NCI-H69 (cell line): ENCODE measurements around the gene LHFPL6.
A peak's percentile ranks its signal among the peaks of the same experiment; 100 is the strongest.

Experiments
- DNase-seq: peaks from one replicate; lab custom pipeline; 2025; lab: John Stamatoyannopoulos, UW

Gene LHFPL6

DNA sequence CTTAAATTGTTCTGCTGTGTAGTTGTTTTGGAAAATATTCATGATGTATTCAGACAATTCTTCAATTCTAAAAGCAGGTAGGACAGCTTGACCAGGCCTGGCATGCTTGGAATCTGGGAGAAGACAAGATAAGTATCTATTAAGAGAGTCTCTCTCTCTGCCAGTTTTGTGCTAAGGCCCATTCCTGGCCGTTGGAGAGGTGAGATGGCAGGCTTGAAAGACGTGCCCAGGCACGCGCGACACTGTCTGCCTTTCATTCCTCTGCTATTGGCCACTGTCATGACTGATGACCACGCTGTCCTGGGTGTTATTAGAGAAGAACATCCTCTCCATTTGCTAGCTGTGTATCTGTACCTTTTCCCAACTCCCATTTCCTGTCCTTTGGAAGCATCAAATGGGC is 90.3 kb downstream of the LHFPL6 start:
- DNase-seq = peak; percentile 41

DNA sequence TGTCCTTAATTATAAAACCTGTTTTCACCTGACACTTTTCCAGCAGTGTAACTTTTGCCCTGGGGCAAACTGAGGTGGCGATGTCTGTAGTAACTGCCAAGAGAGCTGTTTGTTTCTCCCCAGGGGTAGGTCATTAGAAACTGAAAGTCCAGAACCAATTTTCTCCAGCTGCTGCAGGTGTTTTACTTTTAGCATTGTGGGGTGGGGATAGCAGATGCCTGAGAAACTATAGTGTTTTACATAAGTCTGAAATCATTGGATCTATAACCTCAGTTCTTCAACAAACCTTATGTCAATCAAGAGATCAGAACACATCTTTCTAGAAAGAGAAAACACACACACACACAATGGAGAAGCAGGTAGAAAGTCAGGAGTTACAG is 92.7 kb downstream of the LHFPL6 start:
- peak; percentile 95 for DNase-seq

DNA sequence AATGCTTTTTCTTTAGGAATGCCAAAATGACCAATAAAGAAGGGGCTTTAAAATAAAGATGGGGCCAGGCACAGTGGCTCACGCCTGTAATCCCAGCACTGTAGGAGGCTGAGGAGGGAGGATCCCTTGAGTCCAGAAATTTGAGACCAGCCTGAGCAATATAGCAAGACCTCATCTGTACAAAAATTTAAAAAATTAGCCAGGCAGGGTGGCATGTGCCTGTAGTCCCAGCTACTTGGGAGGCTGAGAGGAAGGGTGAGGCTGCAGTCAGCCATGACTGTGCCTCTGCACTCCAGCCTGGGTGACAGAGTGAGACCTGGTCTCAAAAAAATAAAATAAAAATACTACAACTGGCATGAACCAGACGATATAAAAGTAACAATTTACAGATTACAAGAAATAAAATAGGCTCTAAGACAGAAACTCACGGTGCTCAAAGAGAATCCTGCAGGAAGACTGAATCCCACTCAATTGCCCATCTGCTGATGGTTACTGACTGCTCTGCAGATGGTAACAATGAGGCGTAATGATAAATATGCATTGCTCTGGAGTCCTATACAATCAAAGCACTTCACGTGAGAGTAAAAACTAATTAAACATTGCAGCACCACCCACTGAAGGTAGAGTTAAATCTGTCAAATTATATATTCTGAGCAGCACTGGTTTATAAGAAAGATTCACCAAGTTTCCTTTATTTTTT is 93.2 kb downstream of the LHFPL6 start:
- DNase-seq = peak; percentile 95

DNA sequence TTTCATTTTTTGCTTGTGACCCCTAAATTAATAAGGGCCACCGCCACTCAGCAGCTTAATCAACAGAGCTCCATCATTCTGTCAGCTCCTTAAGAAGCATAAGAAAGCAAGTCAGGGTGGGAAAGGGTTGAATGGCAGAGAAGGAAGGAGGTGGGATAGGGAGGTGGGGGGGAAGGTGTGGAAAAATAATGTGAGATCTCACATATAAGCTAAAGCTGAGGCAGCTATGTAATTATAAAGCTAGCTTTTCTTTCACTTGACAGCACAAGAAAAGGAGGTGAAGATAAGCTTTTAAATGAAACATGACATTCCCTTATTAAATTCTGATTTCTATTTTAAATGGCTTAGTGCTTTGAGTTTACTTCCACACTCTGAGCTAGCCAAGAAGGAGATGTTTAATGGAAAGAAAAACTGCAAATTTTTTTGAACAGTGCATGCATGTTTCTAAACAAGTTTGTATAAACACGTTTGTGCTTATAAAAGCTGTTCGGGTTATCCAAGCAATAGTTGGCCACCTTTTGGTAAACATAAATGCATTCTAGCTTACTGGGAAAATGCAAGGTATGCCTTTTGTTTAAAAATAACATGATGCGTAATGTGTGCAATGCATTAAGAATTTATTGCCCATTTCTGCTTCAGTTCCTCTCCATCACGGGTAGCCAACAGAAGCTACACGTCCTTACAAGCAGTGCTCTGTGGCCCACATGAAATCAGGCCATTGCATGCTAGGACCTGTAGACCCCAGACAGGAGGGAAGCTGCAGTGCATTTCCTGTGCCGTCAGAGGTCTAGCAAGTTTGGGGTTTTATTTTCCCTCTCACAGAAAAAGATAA is 96.2 kb downstream of the LHFPL6 start:
- peak; percentile 4 for DNase-seq

DNA sequence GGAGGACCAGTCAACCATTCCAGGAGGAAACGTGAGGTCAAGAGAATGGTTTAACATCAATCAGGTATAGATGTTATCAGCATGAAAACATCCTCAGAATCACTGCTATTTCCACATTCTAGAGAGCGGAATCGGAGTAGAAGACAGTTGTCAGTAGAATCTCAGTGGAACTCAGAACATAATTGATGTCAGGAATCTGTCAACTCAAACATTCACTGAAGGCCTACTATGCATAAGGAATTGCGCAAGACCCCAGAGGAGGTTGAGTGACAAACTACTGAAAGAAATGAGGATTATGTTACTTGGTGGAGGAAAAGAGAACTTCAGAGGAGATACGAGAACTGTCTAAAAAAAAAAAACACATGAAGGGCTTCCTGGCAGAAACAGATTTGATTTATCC is 97.8 kb downstream of the LHFPL6 start:
- DNase-seq = no peak

DNA sequence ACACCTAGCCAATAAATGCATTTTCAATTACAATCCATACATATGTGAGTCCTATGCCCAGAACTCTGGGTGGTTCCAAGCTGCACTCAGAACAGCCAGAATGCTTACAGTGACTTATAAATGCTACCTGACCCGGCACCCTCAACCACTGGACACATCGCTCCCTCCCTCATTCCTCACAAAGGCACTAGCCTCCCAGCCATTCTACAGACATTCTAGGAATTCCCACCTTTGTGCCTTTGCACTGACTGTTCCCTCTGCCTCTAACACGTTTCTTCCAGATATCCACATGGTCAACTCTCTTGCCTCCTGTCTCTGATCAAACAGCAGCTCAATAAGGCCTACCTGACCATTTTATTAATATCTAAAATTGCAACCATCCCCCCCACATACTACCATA is 99.9 kb downstream of the LHFPL6 start:
- no peak for DNase-seq

DNA sequence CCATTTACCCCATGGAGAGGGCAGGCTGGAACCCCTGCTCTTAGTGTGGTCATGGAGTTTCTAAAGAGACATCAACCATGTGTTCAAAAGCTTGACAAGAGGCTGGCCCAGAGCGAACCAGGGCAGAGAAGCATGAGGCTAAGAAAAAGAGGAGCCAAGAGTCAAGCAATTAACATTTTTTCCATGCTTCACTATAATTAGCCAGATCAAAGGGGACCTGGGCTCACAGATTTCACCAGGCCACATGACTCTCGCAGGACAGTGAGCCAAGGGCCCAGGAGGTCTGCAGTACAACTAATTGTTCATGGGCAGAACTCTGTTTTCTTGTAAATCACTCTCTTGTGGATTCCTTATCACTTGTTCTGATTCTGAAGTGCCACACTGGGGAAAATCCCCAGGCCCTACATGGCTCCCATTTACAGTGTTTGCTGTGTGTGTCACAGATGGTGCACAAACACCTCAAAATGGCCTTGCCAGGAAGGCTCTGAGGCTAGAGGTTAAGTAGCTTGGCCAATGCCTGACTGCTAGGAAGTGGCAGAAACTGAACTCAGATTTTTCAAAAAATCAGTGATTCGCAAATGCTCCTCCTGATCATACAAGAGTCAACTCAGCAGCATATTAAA is 101.2 kb downstream of the LHFPL6 start:
- peak; percentile 80 for DNase-seq

DNA sequence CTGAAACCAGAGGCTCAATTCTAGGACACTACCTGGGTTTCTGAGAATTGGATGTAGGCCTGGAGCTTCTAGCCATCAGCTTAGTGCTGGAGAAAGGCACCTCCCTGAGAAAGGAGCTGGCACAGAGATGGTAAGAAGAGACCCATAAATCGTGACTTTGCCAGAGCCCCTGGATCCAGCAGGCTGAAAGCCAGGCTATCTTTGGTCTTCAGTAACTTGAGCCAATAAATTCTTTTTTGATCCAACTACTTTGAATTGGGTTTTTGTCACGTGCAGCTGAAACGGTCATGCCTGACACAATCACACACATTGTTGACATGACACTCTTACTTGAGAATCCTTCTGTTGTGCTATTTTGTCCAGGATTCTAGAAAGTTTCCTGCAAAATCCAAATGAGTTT is 103.4 kb downstream of the LHFPL6 start:
- DNase-seq = no peak

DNA sequence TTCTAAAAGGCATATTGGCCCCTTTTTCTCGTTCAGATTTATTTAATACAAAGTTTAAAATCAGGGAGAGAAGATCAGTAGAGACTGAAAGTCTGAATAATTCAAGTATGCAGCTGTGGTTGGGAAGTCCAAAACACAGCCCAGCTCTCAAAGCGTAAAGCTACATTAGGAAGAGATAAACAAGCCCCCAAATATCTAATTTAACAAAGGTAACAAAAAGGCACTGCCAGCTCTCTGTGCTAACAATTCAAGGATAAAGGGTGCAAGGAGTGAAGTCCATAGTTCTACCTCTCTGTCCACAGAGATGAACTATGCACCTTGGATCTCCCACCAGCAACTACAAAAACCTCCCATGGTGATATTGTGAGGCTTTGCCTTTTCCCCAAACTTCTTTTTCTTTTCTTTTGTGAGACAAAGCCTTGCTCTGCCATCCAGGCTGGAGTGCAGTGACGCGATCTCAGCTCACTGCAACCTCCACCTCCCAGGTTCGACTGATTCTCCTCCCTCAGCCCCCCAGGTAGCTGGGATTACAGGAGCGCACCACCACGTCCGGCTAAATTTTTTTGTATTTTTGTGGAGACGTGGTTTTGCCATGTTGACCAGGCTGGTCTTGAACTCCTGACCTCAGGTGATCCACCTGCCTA is 104.4 kb downstream of the LHFPL6 start:
- peak; percentile 30 for DNase-seq

DNA sequence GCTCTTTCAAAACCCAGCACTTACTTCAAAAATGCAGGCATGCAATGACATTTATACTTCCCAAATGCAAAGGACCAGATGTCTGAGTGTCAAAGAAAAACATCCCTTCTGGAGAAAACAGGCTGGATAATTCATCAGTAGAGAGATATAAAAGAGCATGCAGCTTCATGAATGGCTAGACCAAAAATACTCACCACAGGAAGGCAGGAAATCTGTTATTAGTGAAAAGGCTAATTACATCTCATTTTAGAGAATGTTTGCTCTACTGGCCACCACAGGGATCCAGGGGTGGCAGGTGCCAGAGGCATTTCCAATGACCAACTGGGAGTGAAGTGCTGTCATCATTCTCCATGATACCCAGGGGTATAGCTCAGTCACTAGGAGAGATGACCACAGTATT is 106.5 kb downstream of the LHFPL6 start:
- peak; percentile 94 for DNase-seq

DNA sequence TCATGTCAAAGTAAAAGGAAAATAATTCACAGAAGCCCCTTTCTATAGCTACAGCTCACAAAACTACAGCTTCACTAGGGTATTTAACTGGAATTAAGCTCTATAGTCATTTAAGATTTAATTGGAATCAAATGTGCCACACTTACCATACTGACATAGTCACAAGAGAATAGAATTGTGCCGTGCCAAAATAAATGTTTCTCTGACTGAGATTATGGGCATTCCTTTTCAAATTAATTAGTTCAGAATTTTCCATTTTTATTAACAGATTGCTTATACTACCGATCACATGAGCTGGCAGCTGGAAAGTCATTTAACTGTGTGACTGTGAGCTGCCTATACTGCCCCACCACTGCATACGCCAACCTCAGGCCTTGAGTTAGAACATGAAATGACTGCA is 108.4 kb downstream of the LHFPL6 start:
- DNase-seq = no peak

DNA sequence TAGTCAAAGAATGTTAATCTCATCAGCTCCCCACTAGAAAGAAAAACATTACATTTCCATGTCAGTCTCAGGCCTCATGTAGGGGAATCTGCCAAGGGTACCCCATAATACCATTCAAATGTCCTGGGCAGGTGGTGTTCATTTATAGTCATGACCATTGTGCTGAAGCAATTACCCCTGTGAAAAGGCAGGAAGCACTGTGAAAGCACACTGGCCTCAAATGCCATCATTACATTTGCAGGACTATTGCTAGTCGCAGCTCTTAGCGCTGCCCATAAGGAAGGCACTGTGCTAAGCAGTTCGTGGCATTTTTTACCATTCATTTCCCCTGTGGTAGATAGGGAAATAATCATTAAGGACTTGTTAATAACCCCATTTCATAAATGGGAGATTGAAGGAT is 109.0 kb downstream of the LHFPL6 start:
- DNase-seq = peak; percentile 67

DNA sequence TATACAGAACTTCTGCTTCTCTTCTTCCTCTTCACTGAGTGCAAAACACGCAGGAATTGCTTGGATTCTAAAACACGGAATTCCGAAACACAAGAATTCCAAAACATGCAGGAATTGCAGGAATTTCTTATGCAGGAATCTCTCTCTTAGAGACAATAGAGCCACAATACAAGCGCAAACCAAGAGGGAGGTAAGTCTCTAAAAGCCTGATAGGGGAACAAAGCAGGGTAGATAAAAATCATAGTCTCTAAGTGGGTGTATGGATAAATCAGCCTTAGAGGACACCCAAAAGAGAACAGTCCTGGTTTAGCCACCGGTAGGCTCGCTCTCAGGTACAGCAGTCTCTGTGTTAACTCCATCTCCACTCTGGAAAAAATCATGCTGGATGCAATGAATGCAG is 112.9 kb downstream of the LHFPL6 start:
- no peak for DNase-seq

DNA sequence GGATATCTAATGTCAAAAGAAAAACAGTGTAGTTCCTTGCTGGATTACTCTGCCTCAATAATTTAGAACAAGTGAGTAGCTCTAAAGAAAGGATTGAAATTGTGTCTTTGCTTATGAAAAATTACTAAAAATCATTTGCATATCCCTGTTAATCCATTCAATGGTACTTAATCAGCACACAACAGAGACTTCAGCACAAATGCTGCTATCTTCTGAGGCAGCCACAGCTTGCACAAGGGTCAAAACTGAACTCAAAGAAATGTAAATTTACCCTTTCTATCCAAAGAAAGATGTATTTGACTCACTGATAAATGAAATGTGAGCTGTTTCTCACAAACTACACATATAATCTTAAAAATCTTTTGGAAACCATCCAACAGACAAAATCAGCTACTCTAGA is 116.2 kb downstream of the LHFPL6 start:
- DNase-seq = no peak

DNA sequence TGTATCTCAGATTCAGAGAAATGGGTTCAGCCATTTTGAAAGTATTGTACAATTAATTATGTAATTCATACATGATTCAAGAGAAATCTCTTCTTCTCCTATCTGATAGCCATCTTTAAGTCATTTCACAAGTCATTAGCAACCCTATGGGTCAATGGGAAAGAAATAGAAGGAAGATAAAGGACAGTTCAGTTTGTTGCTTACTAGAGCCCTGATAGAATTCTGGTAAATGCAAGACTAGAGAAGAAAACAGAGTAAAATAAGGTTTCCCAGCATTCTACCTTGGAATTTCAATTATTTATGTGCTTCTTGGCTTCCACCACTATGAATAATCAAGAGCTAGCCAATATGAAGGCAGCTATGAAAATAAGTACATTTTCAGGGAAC is 117.7 kb downstream of the LHFPL6 start:
- no peak for DNase-seq

DNA sequence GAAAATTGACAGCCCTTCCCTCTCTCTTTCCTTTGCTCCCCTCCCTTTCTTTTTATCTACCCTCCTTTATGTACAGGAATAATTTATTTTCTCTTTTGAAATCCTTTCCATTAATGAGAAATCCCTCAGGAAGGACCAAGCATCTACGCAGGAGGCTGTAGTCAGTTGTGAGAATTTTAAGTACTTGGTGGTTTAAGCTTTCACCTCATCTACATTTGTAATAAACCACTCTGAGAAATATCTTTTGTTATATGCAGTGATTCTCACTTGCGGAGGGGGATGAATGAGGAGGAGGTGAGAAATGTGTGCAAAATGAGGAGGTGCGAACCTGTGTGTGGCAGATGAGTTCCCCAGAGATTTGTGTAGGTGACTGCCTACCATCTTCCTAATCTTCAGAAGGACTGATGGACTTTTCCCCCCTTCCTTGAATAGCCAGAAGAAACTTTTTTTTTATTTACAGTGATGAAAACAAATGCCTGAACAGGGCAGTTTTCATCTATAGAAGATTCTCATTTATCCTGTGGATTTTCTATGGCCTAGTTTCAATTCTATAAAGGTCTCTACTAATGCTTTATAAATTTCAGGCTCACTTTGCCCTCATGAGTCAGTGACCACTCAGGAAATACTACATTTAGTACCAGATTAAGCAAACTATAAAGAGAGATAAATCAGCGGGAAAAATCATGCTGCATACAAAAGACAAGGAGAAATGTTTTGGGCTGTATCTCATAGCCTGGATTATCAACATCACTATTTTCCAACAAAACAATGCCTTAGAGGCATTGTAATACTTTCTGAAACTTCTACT is 118.3 kb downstream of the LHFPL6 start:
- DNase-seq = no peak

DNA sequence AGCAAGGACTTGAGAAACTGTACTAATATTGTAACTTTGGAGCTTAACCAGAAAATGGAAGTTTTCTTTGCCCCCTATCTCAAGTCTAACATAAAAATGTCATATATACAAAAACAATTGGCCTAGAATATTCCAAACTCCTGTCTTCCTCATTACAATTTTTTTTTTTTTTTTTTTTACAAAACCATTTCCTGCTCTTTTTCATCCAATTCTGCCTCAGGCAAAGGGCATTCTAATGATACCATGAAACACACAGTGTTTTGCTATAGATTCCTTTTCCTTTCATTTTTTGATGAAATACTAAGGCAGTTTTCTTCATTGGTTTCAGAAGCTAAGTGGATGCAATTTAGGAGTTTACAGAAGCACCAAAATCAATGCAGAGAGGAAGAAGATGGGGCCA is 119.7 kb downstream of the LHFPL6 start:
- DNase-seq = peak; percentile 46

DNA sequence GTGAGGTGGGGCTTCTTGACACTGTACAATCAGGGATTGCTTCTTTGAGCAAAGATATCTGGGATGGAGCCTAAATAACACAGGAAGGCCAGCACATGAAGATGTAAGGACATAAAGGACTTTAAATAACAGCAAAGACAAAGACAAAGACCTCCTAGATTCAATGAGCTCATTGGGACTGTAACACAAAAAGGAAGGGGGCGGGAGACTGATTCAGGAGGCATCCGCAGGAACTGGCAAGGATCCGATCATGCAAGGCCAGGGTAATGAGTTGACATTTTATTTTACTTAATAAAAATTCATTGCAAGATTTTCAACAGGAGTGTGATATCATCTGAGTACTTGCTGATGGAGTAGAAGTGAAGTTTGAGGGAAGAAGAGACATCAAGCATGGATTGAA is 121.5 kb downstream of the LHFPL6 start:
- DNase-seq = no peak

DNA sequence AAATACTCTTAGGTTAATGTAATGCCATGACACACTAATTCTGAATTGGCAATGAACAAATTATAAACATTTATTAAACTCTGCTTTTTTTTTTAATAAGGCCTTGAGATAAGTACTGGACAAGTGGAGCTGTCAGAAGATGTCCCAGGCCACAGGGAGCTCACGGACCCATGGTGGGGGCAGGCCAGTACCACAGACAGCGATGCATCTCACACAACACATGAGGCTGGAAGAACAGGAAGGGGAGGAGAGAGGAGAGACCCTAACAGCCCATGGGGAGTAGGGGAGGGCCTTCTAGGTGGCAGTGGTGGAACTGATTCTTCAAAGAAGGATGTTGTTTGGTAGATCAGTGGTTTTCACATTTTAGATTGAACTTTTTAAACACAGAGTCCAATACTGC is 128.4 kb downstream of the LHFPL6 start:
- no peak for DNase-seq

DNA sequence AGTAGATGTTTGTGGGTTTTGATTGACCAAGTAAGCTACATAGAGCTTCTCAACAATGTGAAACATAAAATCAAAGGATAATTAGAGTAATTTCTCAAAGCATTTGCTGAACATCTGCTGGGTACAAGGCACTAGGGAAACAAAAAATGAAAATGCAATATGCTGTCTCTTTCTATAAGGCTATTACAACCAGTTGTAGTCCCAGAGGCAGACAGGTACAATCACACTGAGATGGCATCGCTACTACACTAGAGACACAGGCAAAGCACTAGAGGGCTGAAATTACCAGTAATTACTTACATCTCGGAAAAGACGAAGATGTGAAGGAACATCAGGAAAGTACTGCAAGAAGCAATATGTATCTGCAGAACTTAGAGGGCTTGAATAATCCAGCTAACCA is 133.3 kb downstream of the LHFPL6 start:
- DNase-seq = no peak

DNA sequence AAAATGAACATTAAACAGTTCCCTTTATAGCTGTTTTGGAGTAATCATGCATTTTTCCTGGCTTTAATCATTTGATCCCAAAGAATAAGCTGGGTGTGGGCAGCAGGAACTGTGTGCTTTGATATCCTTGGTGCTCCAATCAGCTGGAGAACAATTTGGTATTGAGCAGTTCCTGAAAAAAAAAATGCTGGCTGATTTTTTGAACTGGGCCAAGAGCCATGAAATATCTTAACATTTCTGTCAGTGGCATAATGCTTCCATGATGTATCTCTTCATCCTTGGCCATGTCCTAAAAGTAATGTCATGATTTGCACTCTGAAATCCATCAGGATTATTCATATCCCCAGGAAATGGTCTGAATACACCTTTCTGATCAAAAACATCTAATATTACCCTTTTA is 134.7 kb downstream of the LHFPL6 start:
- no peak for DNase-seq

DNA sequence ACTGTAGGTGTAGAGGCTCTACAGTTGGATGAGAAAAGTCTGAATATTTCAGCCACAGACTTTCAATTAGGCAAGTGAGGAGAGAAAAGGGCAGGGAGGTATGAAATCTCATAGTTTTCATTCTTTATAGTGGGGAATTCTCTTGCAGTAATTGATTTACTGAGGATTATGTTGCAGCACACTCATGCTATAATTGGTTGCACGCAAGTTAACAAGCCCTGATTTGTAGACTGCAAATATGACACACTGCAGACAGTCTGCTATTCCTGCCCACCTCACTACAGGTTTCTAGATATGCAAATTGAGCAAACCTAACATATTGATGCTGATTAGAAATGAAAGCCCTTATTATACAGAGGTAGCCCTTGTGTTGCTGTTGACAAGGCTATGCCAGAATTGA is 139.4 kb downstream of the LHFPL6 start:
- DNase-seq = no peak
